Stimulated activated CD8-positive, alpha-beta memory T cell treated with anti-CD3 and anti-CD28 coated beads, Interleukin-2, amount 100 ng/mL, for 48 hours (primary cell): ENCODE data around the gene POLR2L.

Experiments used
- DNase-seq, 2 donors: peaks; one replicate each; pipeline ENCODE4 v3.0.0-alpha.2; 2020; ENCODE audit warnings: low read depth in 2 of 2

Gene POLR2L

DNA sequence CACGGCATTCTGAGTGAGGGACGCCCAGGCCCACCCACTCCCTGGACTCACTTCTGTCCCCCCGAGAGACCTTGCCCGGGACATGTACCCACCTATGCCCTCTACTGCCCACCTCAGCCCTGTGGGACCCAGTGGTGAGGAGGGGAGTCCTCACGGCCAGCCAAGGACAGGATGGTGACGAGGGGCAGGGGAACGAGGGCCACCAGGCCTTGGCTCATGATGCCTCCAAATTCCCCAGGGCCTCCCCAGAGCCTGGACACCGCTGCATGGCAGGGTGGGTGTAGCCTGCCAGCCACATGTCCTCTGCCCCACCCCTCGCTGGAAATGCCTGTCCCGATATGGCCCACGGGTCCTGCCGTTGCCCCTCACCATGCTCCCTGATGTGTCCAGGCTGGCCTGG, 26.5 kb upstream of the POLR2L start:
- no peak for DNase-seq

- DNase-seq, result no peak
Measured at GRCh38 chr11:868394-868793, 26.1 kb upstream of the POLR2L start.

DNA sequence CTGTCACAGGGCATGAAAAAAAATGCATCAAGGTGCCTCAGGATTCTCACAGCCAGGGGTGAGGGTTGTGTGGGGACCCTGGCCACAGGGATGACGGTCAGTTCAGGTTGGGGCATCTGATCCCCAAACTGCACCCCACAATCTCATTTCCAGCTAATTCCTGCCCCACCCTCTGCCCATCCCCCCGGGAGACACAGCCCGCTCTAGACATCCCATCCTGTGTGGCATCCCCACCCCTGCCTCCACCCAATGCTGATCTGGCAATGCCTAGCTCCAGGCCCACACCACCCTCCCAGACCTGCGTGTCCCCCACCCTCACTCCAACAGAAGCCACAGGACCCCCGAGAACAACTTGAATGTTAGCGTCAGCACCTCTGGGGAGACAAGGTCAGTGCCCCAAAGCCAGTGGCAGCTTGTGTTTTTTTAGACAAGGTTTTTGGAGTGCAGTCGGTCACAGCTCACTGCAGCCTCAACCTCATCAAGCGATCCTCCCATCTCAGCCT, 25.6 kb upstream of the POLR2L start:
- DNase-seq, result no peak

DNA sequence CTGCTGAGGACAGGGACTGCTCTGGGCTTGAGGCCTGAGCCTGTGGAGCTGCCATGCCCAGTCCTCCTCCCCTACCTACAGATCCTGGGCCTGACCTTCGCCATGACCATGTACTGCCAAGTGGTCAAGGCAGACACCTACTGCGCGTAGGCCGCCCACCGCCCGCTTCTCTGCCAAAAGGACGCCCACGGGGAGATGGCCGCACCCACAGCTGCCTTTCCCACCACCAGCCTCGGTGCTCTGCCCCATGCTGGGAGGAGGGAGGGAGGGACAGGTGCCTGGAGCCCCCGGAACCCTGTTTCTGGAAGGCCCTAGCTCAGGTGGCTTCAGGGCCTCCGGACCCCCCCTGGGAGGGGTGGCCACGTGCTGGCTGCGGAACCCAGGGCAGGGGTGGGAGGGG, 24.2 kb upstream of the POLR2L start:
- DNase-seq, result no peak

- DNase-seq, result no peak
Measured at GRCh38 chr11:865462-866430, 23.4 kb upstream of the POLR2L start.

GRCh38 chr11:864898-865297, 22.6 kb upstream of the POLR2L start:
- DNase-seq, result no peak

GRCh38 chr11:863910-864827, 21.8 kb upstream of the POLR2L start:
- no peak for DNase-seq

DNA sequence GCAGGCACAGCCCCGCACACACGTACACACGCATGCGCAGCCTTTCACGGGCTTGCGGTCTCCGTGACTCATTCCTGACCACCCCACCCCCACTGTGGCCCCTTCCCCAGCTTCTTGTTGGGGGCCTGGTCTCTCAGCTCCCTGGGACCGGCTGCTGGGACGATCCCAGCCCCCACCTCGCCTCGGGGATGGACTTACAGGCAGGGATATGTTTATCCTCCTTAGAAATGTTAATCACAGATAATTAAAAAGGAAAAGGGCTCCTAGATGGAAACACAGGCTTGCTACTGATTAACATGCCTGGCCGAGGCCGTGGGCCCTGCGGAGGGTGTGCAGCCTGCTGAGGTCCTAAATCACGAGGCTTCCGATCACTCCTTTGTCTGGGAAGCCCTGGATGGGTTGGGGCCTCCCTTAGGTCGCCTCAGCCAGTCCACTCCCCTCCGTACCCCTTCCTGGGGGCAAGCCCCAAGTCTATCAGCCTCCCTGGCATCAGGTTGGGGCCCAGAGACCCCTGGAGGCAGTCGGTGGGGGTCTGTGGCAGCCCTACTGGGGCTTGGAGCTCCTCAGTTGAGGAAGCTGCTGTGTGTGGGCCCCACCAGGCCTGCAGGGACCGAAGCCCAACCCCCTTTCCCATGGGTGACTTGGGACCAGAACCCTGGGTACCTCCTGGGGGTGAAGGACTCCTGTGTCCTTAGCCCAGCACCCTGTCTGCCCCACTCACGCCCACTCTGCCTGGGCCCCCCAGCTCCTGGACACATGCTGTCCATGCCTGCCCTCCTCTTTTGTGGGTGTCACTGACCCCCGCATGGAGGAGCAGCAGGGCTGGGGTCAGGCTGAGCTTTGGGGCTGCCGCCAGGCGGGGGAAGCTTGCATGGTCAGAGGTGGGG, 20.9 kb upstream of the POLR2L start:
- no peak for DNase-seq

- no peak for DNase-seq
Measured at GRCh38 chr11:862696-863022, 20.3 kb upstream of the POLR2L start.

DNA sequence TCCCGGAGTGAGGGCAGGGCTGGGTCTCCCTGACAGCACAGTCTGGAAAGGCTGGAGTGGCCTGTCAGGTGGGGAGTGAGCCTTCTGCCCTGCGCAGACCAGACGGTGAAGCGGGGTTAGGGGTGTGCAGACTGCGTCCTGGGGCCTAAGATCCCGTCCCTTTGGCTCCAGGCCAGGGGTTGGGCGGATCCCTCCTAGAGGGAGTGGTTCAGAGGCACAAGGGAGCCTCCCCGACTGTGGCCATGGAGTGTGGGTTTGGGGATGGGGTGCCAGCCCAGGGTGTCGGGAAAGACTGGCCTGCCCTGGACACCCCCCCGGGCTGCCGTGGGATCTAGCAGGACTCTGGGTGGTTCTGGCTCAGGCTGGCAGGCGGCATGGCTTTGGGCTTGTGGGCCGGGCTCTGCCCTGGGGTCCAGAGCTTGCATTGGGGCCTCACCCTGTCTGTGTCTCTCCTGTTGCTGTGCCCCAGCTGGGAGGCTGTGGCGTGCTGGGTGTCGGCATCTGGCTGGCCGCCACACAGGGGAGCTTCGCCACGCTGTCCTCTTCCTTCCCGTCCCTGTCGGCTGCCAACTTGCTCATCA, 19.8 kb upstream of the POLR2L start:
- no peak for DNase-seq

GRCh38 chr11:861105-861479, 18.8 kb upstream of the POLR2L start:
- no peak for DNase-seq

GRCh38 chr11:860234-861104, 18.1 kb upstream of the POLR2L start:
- DNase-seq, result no peak

DNA sequence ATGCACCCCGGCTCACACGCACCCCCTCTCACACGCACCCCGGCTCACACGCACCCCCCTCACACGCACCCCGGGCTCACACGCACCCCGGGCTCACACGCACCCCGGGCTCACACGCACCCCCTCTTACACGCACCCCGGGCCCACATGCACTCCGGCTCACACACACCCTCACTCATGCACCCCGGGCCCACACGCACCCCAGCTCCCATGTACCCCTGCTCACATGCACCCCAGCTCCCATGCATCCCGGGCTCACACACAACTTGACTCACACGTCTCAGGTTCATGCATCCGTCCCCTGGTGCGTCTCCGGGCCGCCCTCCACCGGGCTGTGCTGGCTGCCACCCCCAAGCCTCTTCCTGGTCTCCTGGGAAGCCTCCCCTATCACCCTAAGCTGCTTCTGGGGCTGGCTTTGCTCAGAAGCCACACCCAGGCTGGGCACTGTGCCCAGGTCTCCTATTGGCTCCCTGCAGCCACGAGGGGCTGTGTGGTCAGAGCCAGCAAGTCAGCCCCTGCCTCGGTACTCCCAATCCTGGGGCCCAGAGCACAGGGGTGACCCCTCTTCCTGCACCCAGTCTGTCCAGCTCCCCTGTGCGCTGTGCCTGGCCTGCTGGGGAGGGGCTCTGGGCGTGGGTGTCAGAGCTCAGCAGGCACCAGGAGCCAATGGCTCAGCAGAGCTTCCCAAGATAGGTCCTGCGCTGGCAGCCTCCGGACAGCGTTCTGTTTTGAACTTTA, 17.2 kb upstream of the POLR2L start:
- no peak for DNase-seq

- DNase-seq, result no peak
Measured at GRCh38 chr11:858762-859339, 16.5 kb upstream of the POLR2L start.

- no peak for DNase-seq
Measured at GRCh38 chr11:858053-858761, 15.9 kb upstream of the POLR2L start.

- DNase-seq, result no peak
Measured at GRCh38 chr11:856397-856796, 14.1 kb upstream of the POLR2L start.

DNA sequence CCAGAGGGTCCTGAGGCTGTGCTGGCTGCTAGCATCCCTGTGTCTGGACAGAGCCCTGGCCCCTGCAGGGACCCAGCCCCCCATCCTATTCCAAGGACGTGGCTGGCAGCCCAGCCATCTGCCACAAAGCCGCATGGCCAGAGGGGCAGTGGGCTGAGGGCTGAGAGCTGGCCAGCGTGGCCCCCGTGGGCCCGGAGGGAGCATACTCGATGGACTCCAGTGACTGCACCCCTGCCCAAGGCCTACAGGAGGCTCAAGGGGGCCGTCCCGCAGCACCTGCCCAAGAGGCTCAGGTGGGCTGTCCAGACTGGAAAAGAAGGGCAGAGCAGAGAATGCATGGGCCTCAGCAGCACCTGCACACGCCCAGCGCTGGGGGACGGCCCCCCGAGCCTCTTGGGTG, 13.5 kb upstream of the POLR2L start:
- DNase-seq, result no peak

- DNase-seq, result no peak
Measured at GRCh38 chr11:855330-855674, 13.0 kb upstream of the POLR2L start.
